ENCODE measurements around the gene ZNRF4.

The ZNRF4 gene

DNA sequence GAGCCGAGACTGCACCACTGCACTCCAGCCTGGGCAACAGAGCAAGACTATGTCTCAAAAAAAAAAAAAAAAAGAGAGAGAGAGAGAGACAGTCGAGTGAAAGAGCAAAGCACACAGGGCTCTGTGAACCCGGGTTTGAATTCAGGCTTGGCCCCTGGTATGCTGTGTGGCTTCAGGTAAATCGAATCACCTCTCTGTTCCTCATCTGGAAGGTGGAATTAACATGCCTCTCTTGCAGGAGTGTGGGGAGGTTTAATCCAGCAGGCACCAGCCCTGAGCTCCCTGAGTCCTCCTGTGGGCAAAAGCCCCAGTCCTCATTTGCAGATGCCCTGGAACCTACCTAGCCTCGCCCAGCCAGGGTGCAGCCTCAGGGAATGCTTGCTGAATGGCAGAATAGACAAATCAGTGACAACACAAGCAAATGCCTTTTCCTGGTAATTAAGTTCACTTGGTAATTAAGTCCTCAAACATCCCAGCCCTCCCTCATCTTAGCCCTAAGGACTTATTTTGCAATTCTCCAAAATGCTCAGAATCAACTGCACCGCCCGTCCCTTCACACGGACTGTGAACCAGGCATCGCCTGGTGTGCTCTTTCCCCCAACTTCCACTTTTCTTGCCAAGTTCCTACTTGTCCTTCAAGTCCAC is 4.6 kb upstream of the ZNRF4 start:
- Histone ChIP-seq H2AFZ (ENCODE audit: low read length) (no peak overlapping the region), H3K27me3 (ENCODE audit: insufficient read depth, low read length) (peaks cover 12% of the 10 kb centered on the region)

DNA sequence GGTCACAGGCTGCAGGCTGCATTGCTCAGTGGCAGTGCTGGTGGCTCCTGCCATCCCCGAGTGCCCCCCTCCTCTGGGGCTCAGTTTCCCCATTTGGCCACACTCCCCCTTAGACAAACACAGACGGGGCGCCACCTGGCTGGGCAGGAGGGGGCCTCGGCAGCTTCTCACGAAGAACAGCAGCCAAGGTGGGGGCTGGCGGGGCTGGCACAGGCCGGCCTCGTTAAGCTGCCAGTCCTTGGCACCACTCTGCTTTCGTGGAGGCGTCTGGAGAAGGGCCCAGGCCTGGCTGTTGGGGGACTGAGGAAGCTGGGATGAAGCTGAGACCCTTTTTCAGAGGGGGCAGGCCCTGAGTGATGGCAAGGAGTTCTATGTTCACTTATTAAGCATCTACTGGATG is 3.7 kb upstream of the ZNRF4 start:
- H3K79me2 ChIP-seq (ENCODE audit: insufficient read depth, low read length) = no peaks in the 10 kb centered on the region
- no peaks in the 10 kb centered on the region for H3K36me3 ChIP-seq (ENCODE audit: insufficient read depth, low read length)
- no peaks in the 10 kb centered on the region for H3K9me3 ChIP-seq (ENCODE audit: low read length)
- peaks cover 12% of the 10 kb centered on the region for H3K27me3 ChIP-seq (ENCODE audit: insufficient read depth, low read length)
- H3K4me3 ChIP-seq (ENCODE audit: low read depth, low read length, poor library complexity, severe bottlenecking) = no peak overlapping the region
- H4K20me1 ChIP-seq (ENCODE audit: insufficient read depth, low read length) = no peaks in the 10 kb centered on the region
- H2AFZ ChIP-seq (ENCODE audit: low read length) = no peak overlapping the region
- H3K9ac ChIP-seq (ENCODE audit: low read length) = no peak overlapping the region
- H3K4me2 ChIP-seq (ENCODE audit: low read length) = no peak overlapping the region
- no peaks in the 10 kb centered on the region for H3K4me1 ChIP-seq (ENCODE audit: insufficient read depth, low read length, severe bottlenecking)
- H3K9me2 ChIP-seq (ENCODE audit: low read depth, low read length) = no peaks in the 10 kb centered on the region
- TF ChIP-seq, protein P1, sequence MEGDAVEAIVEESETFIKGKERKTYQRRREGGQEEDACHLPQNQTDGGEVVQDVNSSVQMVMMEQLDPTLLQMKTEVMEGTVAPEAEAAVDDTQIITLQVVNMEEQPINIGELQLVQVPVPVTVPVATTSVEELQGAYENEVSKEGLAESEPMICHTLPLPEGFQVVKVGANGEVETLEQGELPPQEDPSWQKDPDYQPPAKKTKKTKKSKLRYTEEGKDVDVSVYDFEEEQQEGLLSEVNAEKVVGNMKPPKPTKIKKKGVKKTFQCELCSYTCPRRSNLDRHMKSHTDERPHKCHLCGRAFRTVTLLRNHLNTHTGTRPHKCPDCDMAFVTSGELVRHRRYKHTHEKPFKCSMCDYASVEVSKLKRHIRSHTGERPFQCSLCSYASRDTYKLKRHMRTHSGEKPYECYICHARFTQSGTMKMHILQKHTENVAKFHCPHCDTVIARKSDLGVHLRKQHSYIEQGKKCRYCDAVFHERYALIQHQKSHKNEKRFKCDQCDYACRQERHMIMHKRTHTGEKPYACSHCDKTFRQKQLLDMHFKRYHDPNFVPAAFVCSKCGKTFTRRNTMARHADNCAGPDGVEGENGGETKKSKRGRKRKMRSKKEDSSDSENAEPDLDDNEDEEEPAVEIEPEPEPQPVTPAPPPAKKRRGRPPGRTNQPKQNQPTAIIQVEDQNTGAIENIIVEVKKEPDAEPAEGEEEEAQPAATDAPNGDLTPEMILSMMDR (IDR thresholded peaks at IDR 0.05; ENCODE audit: low read length) = no peak
- no peak for TF ChIP-seq EZH2 (IDR thresholded peaks at IDR 0.05; ENCODE audit: borderline replicate concordance, low read length)
- no peak overlapping the region for H3K27ac ChIP-seq (ENCODE audit: low read depth, low read length, poor library complexity, severe bottlenecking)
- no peaks in the 10 kb centered on the region for H3F3A ChIP-seq (ENCODE audit: insufficient read depth, low read length)

More for the DNA sequence above, 4.6 kb upstream of the ZNRF4 start:
- no peaks in the 10 kb centered on the region for H3F3A ChIP-seq (ENCODE audit: insufficient read depth, low read length)
- no peak overlapping the region for H3K27ac ChIP-seq (ENCODE audit: low read depth, low read length, poor library complexity, severe bottlenecking)
- no peaks in the 10 kb centered on the region for H3K79me2 ChIP-seq (ENCODE audit: insufficient read depth, low read length)
- no peaks in the 10 kb centered on the region for H3K4me1 ChIP-seq (ENCODE audit: insufficient read depth, low read length, severe bottlenecking)
- H3K9me2 ChIP-seq (ENCODE audit: low read depth, low read length) = no peaks in the 10 kb centered on the region
- TF ChIP-seq, protein P1 (IDR thresholded peaks at IDR 0.05; ENCODE audit: low read length) = no peak
- TF ChIP-seq EZH2 (IDR thresholded peaks at IDR 0.05; ENCODE audit: borderline replicate concordance, low read length) = no peak
- no peak overlapping the region for H3K4me3 ChIP-seq (ENCODE audit: low read depth, low read length, poor library complexity, severe bottlenecking)
- H3K36me3 ChIP-seq (ENCODE audit: insufficient read depth, low read length) = no peaks in the 10 kb centered on the region
- no peak overlapping the region for H3K9ac ChIP-seq (ENCODE audit: low read length)
- H3K4me2 ChIP-seq (ENCODE audit: low read length) = no peak overlapping the region
- no peaks in the 10 kb centered on the region for H3K9me3 ChIP-seq (ENCODE audit: low read length)
- H4K20me1 ChIP-seq (ENCODE audit: insufficient read depth, low read length) = no peaks in the 10 kb centered on the region

DNA sequence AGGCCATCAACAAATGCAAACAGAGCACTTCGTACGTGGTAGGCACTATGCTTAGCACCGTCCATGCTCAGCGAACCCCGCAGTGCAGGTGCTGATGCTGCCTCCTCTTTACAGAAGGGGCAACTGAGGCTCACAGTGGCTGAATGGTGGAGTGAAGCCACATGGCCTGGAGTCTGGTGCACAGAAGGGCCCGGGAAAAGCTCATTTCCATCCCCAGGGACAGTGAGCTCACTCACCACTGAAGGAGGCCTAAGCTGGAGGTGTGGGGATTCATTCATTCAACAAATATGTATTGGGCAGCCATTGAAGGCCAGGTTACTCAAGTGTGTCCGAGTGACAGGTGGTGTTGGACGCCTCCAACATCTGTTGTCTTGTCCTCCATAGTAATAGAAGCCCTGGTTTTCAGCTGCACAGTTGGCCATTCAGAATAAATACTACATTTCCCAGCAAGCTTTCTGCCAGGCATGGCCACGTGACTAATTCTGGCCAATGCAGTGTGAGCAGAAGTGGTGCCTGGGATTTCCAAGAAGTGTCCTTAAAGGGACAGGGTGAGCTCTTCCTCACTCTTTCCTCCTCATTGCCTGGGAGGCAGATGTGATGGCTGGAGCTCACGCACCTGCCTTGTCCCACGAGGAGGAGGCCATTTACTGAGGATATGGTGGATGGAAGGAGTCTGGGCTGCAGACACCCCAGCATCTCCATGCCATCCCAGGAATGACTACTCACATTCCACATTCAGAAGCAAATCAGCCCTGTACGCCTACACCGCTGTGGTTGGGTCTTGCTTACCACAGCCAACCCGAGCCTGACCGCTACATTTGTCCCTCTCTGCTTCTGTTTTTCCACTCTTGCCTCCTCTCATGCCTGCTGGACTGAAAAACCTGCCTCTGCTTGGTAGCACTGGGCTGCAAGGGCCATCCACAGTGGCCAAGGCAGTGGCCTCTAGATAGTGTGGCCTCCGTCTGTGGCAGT is 2.3 kb upstream of the ZNRF4 start:
- H4K20me1 ChIP-seq (ENCODE audit: insufficient read depth, low read length) = no peaks in the 10 kb centered on the region
- H3K4me3 ChIP-seq (ENCODE audit: low read depth, low read length, poor library complexity, severe bottlenecking) = no peak overlapping the region
- no peak overlapping the region for H2AFZ ChIP-seq (ENCODE audit: low read length)
- no peak overlapping the region for H3K27ac ChIP-seq (ENCODE audit: low read depth, low read length, poor library complexity, severe bottlenecking)
- H3K9ac ChIP-seq (ENCODE audit: low read length) = no peak overlapping the region
- no peaks in the 10 kb centered on the region for H3K79me2 ChIP-seq (ENCODE audit: insufficient read depth, low read length)
- H3K4me1 ChIP-seq (ENCODE audit: insufficient read depth, low read length, severe bottlenecking) = no peaks in the 10 kb centered on the region
- no peaks in the 10 kb centered on the region for H3F3A ChIP-seq (ENCODE audit: insufficient read depth, low read length)
- H3K36me3 ChIP-seq (ENCODE audit: insufficient read depth, low read length) = no peaks in the 10 kb centered on the region
- H3K4me2 ChIP-seq (ENCODE audit: low read length) = no peak overlapping the region
- peaks cover 5% of the 10 kb centered on the region; the same call in 1 of the 2 replicates for H3K27me3 ChIP-seq (ENCODE audit: insufficient read depth, low read length)
- no peaks in the 10 kb centered on the region for H3K9me2 ChIP-seq (ENCODE audit: low read depth, low read length)
- no peaks in the 10 kb centered on the region for H3K9me3 ChIP-seq (ENCODE audit: low read length)
- no peak for TF ChIP-seq EZH2 (IDR thresholded peaks at IDR 0.05; ENCODE audit: borderline replicate concordance, low read length)
- TF ChIP-seq, protein P1 (IDR thresholded peaks at IDR 0.05; ENCODE audit: low read length) = no peak
